ENCODE results near the gene DACH1.

The DACH1 gene

GRCh38 chr13:71772361-71772760, 94.6 kb downstream of the DACH1 start:
- no peak for DNase-seq

GRCh38 chr13:71771144-71771543, 95.9 kb downstream of the DACH1 start:
- DNase-seq = no peak

- no peak for DNase-seq
Measured at GRCh38 chr13:71770710-71771109, 96.3 kb downstream of the DACH1 start.

- no peak for DNase-seq
Measured at GRCh38 chr13:71768881-71769280, 98.1 kb downstream of the DACH1 start.

GRCh38 chr13:71759651-71760511, 107.1 kb downstream of the DACH1 start:
- no peak for DNase-seq

- no peak for DNase-seq
Measured at GRCh38 chr13:71758828-71759227, 108.2 kb downstream of the DACH1 start.

GRCh38 chr13:71754407-71754974, 112.5 kb downstream of the DACH1 start:
- DNase-seq = no peak

GRCh38 chr13:71752775-71753513, 114.1 kb downstream of the DACH1 start:
- no peak for DNase-seq

- DNase-seq = no peak
Measured at GRCh38 chr13:71751073-71751472, 115.9 kb downstream of the DACH1 start.

GRCh38 chr13:71730267-71730666, 136.7 kb downstream of the DACH1 start:
- DNase-seq = no peak

- DNase-seq = no peak
Measured at GRCh38 chr13:71729441-71729840, 137.6 kb downstream of the DACH1 start.

GRCh38 chr13:71727662-71728061, 139.3 kb downstream of the DACH1 start:
- no peak for DNase-seq

- no peak for DNase-seq
Measured at GRCh38 chr13:71727042-71727441, 140.0 kb downstream of the DACH1 start.

- DNase-seq = no peak
Measured at GRCh38 chr13:71722206-71722605, 144.8 kb downstream of the DACH1 start.

- no peak for DNase-seq
Measured at GRCh38 chr13:71721104-71721503, 145.9 kb downstream of the DACH1 start.

- DNase-seq = no peak
Measured at GRCh38 chr13:71718931-71719330, 148.1 kb downstream of the DACH1 start.

GRCh38 chr13:71714802-71715375, 152.1 kb downstream of the DACH1 start:
- no peak for DNase-seq

GRCh38 chr13:71712988-71713653, 153.9 kb downstream of the DACH1 start:
- no peak for DNase-seq

GRCh38 chr13:71704656-71705055, 162.3 kb downstream of the DACH1 start:
- no peak for DNase-seq

GRCh38 chr13:71703138-71703537, 163.9 kb downstream of the DACH1 start:
- DNase-seq = no peak

GRCh38 chr13:71702253-71702652, 164.8 kb downstream of the DACH1 start:
- DNase-seq = no peak

GRCh38 chr13:71701741-71702140, 165.3 kb downstream of the DACH1 start:
- DNase-seq = no peak

- no peak for DNase-seq
Measured at GRCh38 chr13:71699342-71699741, 167.7 kb downstream of the DACH1 start.
